H1 (cell line): ENCODE data around the gene TTC21A. TPM values are rescaled to one million over a fixed set of nuclear protein-coding genes. Genes with fewer than 3 reads are reported as not detected.

Source experiments
- CTCF ChIA-PET: fragments of 300-600 bp; sonication (Branson Sonifier 250); formaldehyde crosslinking; loops from one replicate; lab custom pipeline; 2021; ENCODE audit not compliant: partially characterized antibody; lab: Charles Lee
- POLR2A ChIA-PET: fragments of 300-600 bp; sonication (Branson Sonifier 250); formaldehyde crosslinking; loops from one replicate; lab custom pipeline; 2021; ENCODE audit warnings: inconsistent platforms; ENCODE audit not compliant: partially characterized antibody; lab: Charles Lee
- DNase-seq, 2 experiments: peaks; one replicate each; pipeline versions ENCODE4 v3.0.0 to v3.0.0-alpha.2; 2010 to 2022; ENCODE audit warnings: low spot score in 2 of 2, low read depth in 1 of 2, mixed read lengths in 1 of 2
- FAIRE-seq: peaks from 2 replicates; lab custom pipeline; 2011; peaks lifted over from hg19 to GRCh38; lab: Jason Lieb, UNC
- H2AFZ ChIP-seq: 2 replicates; pipeline ENCODE4 v1.8.1; 2012; ENCODE audit warnings: low read length, inconsistent platforms
- H2AK5ac ChIP-seq: 2 replicates; pipeline ENCODE4 v1.6.1; 2013; ENCODE audit warnings: low read depth, low read length
- H2BK120ac ChIP-seq: replicated peaks from 2 replicates; pipeline ENCODE3; 2013; ENCODE audit warnings: low read depth, low read length, inconsistent platforms
- H2BK12ac ChIP-seq: 2 replicates; pipeline ENCODE4 v1.6.1; 2013; ENCODE audit warnings: low read depth, low read length
- H2BK15ac ChIP-seq: 2 replicates; pipeline ENCODE4 v1.6.1; 2013; ENCODE audit warnings: low read length
- H2BK20ac ChIP-seq: 2 replicates; pipeline ENCODE4 v1.6.1; 2013; ENCODE audit warnings: low read length
- H2BK5ac ChIP-seq: 2 replicates; pipeline ENCODE4 v1.6.1; 2013; ENCODE audit warnings: low read depth, low read length
- H3K14ac ChIP-seq: 2 replicates; pipeline ENCODE4 v1.6.1; 2013; ENCODE audit warnings: inconsistent platforms; ENCODE audit not compliant: insufficient read length
- H3K18ac ChIP-seq: 2 replicates; pipeline ENCODE4 v1.6.1; 2013; ENCODE audit warnings: low read length; ENCODE audit errors: extremely low read depth
- H3K23ac ChIP-seq: 2 replicates; pipeline ENCODE4 v1.6.1; 2013; ENCODE audit warnings: inconsistent platforms; ENCODE audit not compliant: insufficient read length
- H3K23me2 ChIP-seq: 2 replicates; pipeline ENCODE4 v1.6.1; 2013; ENCODE audit warnings: low read depth, low read length
- H3K27ac ChIP-seq: 2 replicates; pipeline ENCODE4 v1.6.1; 2011; ENCODE audit warnings: low read depth, low read length, inconsistent platforms
- H3K27me3 ChIP-seq, 4 experiments: replicated peaks in 1 of 4; 1 replicate in 1 of 4; 2 replicates in 3 of 4; pipeline versions ENCODE4 v1.6.1 to v1.8.1; 2011 to 2013; ENCODE audit warnings: low read length in 3 of 4, mild to moderate bottlenecking in 3 of 4, inconsistent platforms in 2 of 4, mixed read lengths in 2 of 4, moderate library complexity in 1 of 4; ENCODE audit not compliant: control insufficient read depth in 3 of 4, insufficient read depth in 3 of 4; ENCODE audit errors: extremely low read depth in 1 of 4
- H3K36me3 ChIP-seq, 4 experiments: 2 replicates each; pipeline versions ENCODE4 v1.6.1 to v1.8.1; 2011 to 2013; ENCODE audit warnings: mild to moderate bottlenecking in 4 of 4, low read length in 3 of 4, moderate library complexity in 2 of 4, control low read depth in 1 of 4, inconsistent platforms in 1 of 4; ENCODE audit not compliant: insufficient read depth in 4 of 4, control insufficient read depth in 2 of 4
- H3K4ac ChIP-seq: replicated peaks from 2 replicates; pipeline ENCODE3; 2013; ENCODE audit warnings: low read length, low read depth, mixed read lengths, inconsistent platforms; ENCODE audit not compliant: insufficient read length
- H3K4me1 ChIP-seq, 4 experiments: replicated peaks in 1 of 4; 1 replicate in 1 of 4; 2 replicates in 3 of 4; pipeline versions ENCODE4 v1.6.1 to v1.8.1; 2011 to 2013; ENCODE audit warnings: low read length in 3 of 4, inconsistent platforms in 2 of 4, mixed read lengths in 1 of 4; ENCODE audit not compliant: insufficient read depth in 4 of 4, control insufficient read depth in 3 of 4
- H3K4me2 ChIP-seq, 2 experiments: 2 replicates each; pipeline versions ENCODE4 v1.6.1 to v1.8.1; 2011 to 2013; ENCODE audit warnings: low read depth in 2 of 2, low read length in 2 of 2, control low read depth in 1 of 2, inconsistent platforms in 1 of 2, mild to moderate bottlenecking in 1 of 2; ENCODE audit not compliant: insufficient read depth in 1 of 2
- H3K4me3 ChIP-seq, 4 experiments: fragments of 200-600, 300-600 bp in 1 of 4; sonication (generic), shearing (Covaris generic), sonication (Bioruptor Twin) in 1 of 4; 2 replicates each; pipeline versions ENCODE4 v1.5.1 to v1.8.1; 2011 to 2016; ENCODE audit warnings: low read length in 4 of 4, low read depth in 3 of 4, control low read depth in 2 of 4, inconsistent platforms in 2 of 4, mild to moderate bottlenecking in 2 of 4, mixed read lengths in 1 of 4, moderate library complexity in 1 of 4; ENCODE audit not compliant: insufficient read depth in 2 of 4; ENCODE audit errors: extremely low read depth in 1 of 4
- H3K56ac ChIP-seq: replicated peaks from 2 replicates; pipeline ENCODE3; 2013; ENCODE audit warnings: low read depth, mild to moderate bottlenecking, mixed read lengths, low read length, inconsistent platforms; ENCODE audit not compliant: insufficient read length
- H3K79me1 ChIP-seq: 2 replicates; pipeline ENCODE4 v1.6.1; 2013; ENCODE audit warnings: low read depth, low read length, control low read depth
- H3K79me2 ChIP-seq, 2 experiments: 2 replicates each; pipeline versions ENCODE4 v1.6.1 to v1.8.1; 2012 to 2013; ENCODE audit warnings: low read length in 2 of 2, mild to moderate bottlenecking in 2 of 2, inconsistent platforms in 1 of 2; ENCODE audit not compliant: insufficient read depth in 2 of 2, control insufficient read depth in 1 of 2
- H3K9ac ChIP-seq, 4 experiments: replicated peaks in 1 of 4; 1 replicate in 1 of 4; 2 replicates in 3 of 4; pipeline versions ENCODE4 v1.6.1 to v1.8.1; 2011 to 2013; ENCODE audit warnings: low read depth in 3 of 4, low read length in 3 of 4, control low read depth in 2 of 4, mild to moderate bottlenecking in 2 of 4, moderate library complexity in 2 of 4, inconsistent platforms in 1 of 4; ENCODE audit errors: extremely low read depth in 1 of 4
- H3K9me3 ChIP-seq, 2 experiments: 2 replicates each; pipeline versions ENCODE4 v1.6.1 to v1.8.1; 2012 to 2013; ENCODE audit warnings: mild to moderate bottlenecking in 2 of 2, moderate library complexity in 2 of 2, control low read depth in 1 of 2, inconsistent platforms in 1 of 2, low read depth in 1 of 2, low read length in 1 of 2, mixed read lengths in 1 of 2; ENCODE audit not compliant: insufficient read depth in 2 of 2
- H4K20me1 ChIP-seq, 2 experiments: replicated peaks in 1 of 2; 2 replicates each; pipeline versions ENCODE3 to v1.8.1; 2011 to 2013; ENCODE audit warnings: inconsistent platforms in 2 of 2, low read length in 2 of 2, mild to moderate bottlenecking in 1 of 2; ENCODE audit not compliant: insufficient read depth in 2 of 2, control insufficient read depth in 1 of 2
- H4K5ac ChIP-seq: 2 replicates; pipeline ENCODE4 v1.6.1; 2013; ENCODE audit warnings: low read length, low read depth, mixed read lengths, inconsistent platforms; ENCODE audit not compliant: insufficient read length
- H4K8ac ChIP-seq: 2 replicates; pipeline ENCODE4 v1.8.0; 2013; ENCODE audit warnings: mild to moderate bottlenecking, moderate library complexity, low read length, inconsistent platforms; ENCODE audit not compliant: insufficient read depth; ENCODE audit errors: extremely low read depth
- H4K91ac ChIP-seq: replicated peaks from 2 replicates; pipeline ENCODE3; 2013; ENCODE audit warnings: low read length, mixed read lengths, inconsistent platforms; ENCODE audit not compliant: insufficient read length
- CHD2 ChIP-seq: IDR thresholded peaks from 2 replicates; pipeline ENCODE4 v1.6.1; 2012; ENCODE audit warnings: low read length, improper control_type of control experiment
- EZH2 ChIP-seq: fragments of 200-600 bp; sonication (generic); IDR thresholded peaks from 2 replicates; pipeline ENCODE4 v1.7.1; 2012; ENCODE audit warnings: low read depth, mild to moderate bottlenecking, moderate library complexity, low read length, inconsistent platforms; ENCODE audit not compliant: severe bottlenecking
- GABPA ChIP-seq: IDR thresholded peaks from 2 replicates; pipeline ENCODE4 v1.6.1; 2011; ENCODE audit warnings: mild to moderate bottlenecking, low read length, moderate library complexity, borderline replicate concordance; ENCODE audit not compliant: insufficient read depth
- HDAC6 ChIP-seq: IDR thresholded peaks from one replicate; pipeline ENCODE4 v1.7.1; 2012; ENCODE audit warnings: low read depth, mild to moderate bottlenecking, inconsistent platforms, low read length, moderate library complexity
- SIN3A ChIP-seq, 2 experiments: IDR thresholded peaks in 1 of 2; conservative IDR thresholded peaks in 1 of 2; 2 replicates each; pipeline ENCODE4 v1.6.1; 2011 to 2012; ENCODE audit warnings: low read length in 2 of 2, improper control_type of control experiment in 1 of 2, low read depth in 1 of 2, mild to moderate bottlenecking in 1 of 2
- WGBS, 2 experiments: shearing (Covaris generic) in 1 of 2; methylation state at CpG; one replicate each; pipeline versions ENCODE4 v1.1.6 to v1.1.7; 2013 to 2015; ENCODE audit warnings: low lambda C conversion rate in 2 of 2, mixed read lengths in 2 of 2, inconsistent platforms in 1 of 2, low coverage in 1 of 2, missing lambda C conversion rate in 1 of 2; ENCODE audit not compliant: insufficient replicate concordance in 2 of 2, insufficient coverage in 1 of 2, insufficient read length in 1 of 2; ENCODE audit errors: extremely low coverage in 1 of 2, missing lambda C conversion rate in 1 of 2; 5-methylcytosine and 5-hydroxymethylcytosine counted together
- polyA plus RNA-seq, 7 experiments: library from polyadenylated mRNA; depleted of rRNA in 3 of 7; stranded (reverse) in 5 of 7; unstranded in 2 of 7; fragments of >200 nt in 5 of 7; fragments of 200-250 nt in 2 of 7; gene quantifications; 1 replicate in 5 of 7; 2 replicates in 1 of 7; 4 replicates in 1 of 7; pipeline versions ENCODE4 v1.2.1 to v1.2.3, GENCODE V29; 2011 to 2013; ENCODE audit warnings: missing spikeins in 2 of 7, mixed read lengths in 2 of 7
- total RNA-seq: library from RNA; stranded (reverse); fragmentation: NEBNext Ultra II Directional; extraction: Animal tissue kit (Norgen Biotek cat#: 25700); gene quantifications from 2 replicates; pipeline ENCODE4 v1.2.1, GENCODE V29; 2021

Gene TTC21A
- total and polyA plus RNA-seq, 2 of the 8 experiments (the other 6 are each of a cell fraction or from before 2014, with no cell fraction given), result 2.3 to 2.8 TPM

GRCh38 chr3:39118079-39118478 lies 10.6 kb downstream of the TTC21A start:
- Histone ChIP-seq H2AFZ (no peak overlapping the region), H3K56ac (no peak overlapping the region), H3K36me3 (no peaks in the 10 kb centered on the region), H3K4me3 (no peak overlapping the region), H3K4me2 (no peak overlapping the region), H4K8ac (no peak overlapping the region), H3K27me3 (no peaks in the 10 kb centered on the region; a peak in 1 of 7 replicates), H4K20me1 (no peaks in the 10 kb centered on the region), H3K14ac (no peak overlapping the region), H3K4me1 (no peaks in the 10 kb centered on the region), H3K79me1 (no peaks in the 10 kb centered on the region), H3K79me2 (no peaks in the 10 kb centered on the region), H3K18ac (no peak overlapping the region), H2BK15ac (no peak overlapping the region), H3K23me2 (no peaks in the 10 kb centered on the region; the same call in 1 of the 2 replicates), H3K9me3 (no peaks in the 10 kb centered on the region), H2BK120ac (no peak overlapping the region), H3K27ac (no peak overlapping the region), H4K91ac (no peak overlapping the region), H3K23ac (no peak overlapping the region), H2BK20ac (no peak overlapping the region), H3K9ac (no peak overlapping the region), H3K4ac (no peak overlapping the region), H2BK12ac (no peak overlapping the region), H2AK5ac (no peak overlapping the region), H4K5ac (no peak overlapping the region), H2BK5ac (no peak overlapping the region)
- TF ChIP-seq EZH2, result no peak
- TF ChIP-seq HDAC6, result no peak
- no peak for TF ChIP-seq CHD2
- TF ChIP-seq GABPA, result no peak
- TF ChIP-seq SIN3A (conservative IDR thresholded peaks at IDR 0.05 in 1 of 2, IDR thresholded peaks at IDR 0.05 in 1 of 2; ENCODE audit: low read depth in 1 of 2, low read length in 2 of 2), result no peak
- ChIA-PET CTCF (interaction anchor here (0.9 to 20.0 kb wide), 9 partner anchors 8 to 173 kb away, joined by 3 to 496 read pairs (median 4); no protein-coding TSS in a partner anchor), POLR2A (interaction anchor here (1.8 kb wide), 1 partner anchor 10 kb away, joined by 6 read pairs; the partner anchor contains the start of genes GORASP1 and TTC21A)
- DNase-seq, result no peak
- 78% methylated on average over 3 of the region's 3 CpGs; no CpG with 5 or more reads in 1 of the 2 experiments for WGBS, 2 experiments
- no peak for FAIRE-seq
